NCI-H2196 treated with DMSO at 0.1 percent for 48 hours (cell line): ENCODE data around the gene ART5.
A peak's percentile ranks its signal among the peaks of the same experiment; 100 is the strongest.
"Not testable (repeated sequence)": the region's sequence is repeated elsewhere in the genome, so short reads cannot be mapped to it uniquely, and the experiment has no call there.

ENCODE experiments used
- DNase-seq: peaks from one replicate; lab custom pipeline; 2025; ENCODE audit not compliant: unreplicated experiment; lab: John Stamatoyannopoulos, UW

ART5 gene

GRCh38 chr11:3659595-3660515, 18.1 kb upstream of the ART5 start:
- DNase-seq, result peak; percentile 35

GRCh38 chr11:3658252-3658651, 16.5 kb upstream of the ART5 start:
- DNase-seq, result no peak

- DNase-seq, result not testable (repeated sequence)
Measured at GRCh38 chr11:3657331-3657730, 15.5 kb upstream of the ART5 start.

GRCh38 chr11:3655547-3655946, 13.8 kb upstream of the ART5 start:
- DNase-seq, result no peak

GRCh38 chr11:3652514-3652913, 10.7 kb upstream of the ART5 start:
- not testable (repeated sequence) for DNase-seq

GRCh38 chr11:3649374-3649773, 7.6 kb upstream of the ART5 start:
- DNase-seq, result not testable (repeated sequence)

GRCh38 chr11:3648843-3649242, 7.1 kb upstream of the ART5 start:
- not testable (repeated sequence) for DNase-seq

DNA sequence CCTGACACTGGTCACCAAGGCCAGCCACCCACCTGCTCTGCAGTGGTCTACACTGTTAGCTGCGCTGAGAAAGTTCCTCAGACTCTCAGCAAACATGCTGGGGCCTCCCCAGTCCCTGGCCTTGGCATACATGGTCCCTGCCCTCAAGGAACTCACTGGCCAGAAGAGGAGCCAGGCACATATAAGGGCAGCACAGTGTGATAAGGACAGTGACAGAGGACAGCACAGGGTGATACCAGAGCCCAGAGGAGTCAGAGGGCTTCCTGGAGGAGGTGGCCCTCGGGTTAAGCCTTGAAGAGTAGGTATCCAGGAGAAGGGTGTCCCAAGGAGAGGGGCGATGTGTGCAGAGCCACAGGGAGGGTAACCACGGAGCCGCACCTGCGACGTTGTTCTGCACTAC, 3.8 kb upstream of the ART5 start:
- no peak for DNase-seq

DNA sequence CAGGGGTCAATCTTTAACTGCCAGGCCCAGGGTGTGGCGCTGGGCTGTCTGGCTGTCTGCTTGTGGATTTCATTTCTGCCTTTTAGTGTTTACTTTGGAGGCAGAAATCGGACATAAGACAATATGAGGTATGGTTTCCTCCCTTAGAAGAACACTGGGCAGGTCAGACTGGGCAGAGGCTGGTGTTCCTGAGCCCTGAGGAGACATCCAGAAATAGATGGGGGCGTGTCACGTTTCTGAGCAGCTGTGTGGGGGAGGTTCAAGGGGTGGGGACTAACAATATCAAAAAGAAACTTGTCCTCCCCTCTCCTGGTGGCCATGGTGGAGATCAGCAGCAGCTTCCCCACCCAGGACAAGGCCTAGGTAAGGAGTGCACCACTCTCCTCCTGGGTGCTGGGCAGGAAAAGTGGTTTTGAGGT, 3.0 kb upstream of the ART5 start, which contains the start of gene ART1:
Gene ART1, plus strand, starts transcription at position 312 of the 419 bp plus-strand sequence. CDS start 14,086 bp downstream, outside the sequence.
- no peak for DNase-seq

- not testable (repeated sequence) for DNase-seq
Measured at GRCh38 chr11:3643102-3643546, 1.3 kb upstream of the ART5 start.

DNA sequence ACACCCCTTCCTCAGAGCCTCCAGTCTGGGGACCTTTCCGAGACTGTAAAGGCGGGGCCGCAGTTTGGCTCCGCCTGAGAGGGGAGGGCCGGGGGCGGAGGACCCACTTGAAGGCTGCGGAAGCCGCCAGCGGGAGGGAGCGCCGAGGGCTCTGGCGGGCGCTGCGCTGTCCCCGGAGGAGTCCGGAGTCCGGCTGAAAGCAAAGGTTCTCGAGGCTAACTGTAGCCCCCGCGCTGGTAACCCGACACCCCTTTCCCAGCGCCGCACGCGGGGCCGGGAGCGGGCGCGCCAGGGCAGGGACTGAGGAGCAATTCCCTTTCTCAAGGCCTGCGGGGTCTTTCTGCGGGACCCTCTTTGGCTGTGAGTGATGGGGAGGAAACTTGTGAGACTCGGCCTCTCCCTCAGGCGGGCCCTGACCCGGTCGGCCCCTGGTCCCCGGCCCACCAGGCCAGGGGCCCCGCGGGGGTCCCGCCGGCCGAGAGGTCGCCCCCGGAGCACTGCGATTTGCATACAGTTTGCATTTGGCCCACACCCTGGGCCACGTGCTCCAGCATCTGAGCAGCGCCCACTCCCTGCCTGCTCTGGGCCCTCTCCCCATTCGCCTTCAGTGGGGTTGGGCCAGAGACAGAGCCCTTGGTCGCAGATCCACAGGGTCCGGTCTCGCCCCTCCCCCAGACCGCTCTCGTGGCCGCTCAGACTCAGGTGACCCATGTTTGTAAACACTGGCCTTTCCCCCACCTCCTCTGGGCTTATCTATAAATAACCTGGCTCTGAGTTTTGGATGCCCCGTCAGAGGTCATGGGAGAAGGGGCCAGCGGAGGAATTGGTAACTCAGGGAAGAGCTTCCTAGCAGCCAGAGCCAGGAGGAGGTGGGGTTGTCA, 519 bp upstream of the ART5 start:
- peak; percentile 62 for DNase-seq

- DNase-seq, result no peak
Measured at GRCh38 chr11:3641191-3641590, 601 bp downstream of the ART5 start.

- no peak for DNase-seq
Measured at GRCh38 chr11:3639841-3640240, 2.0 kb downstream of the ART5 start.

GRCh38 chr11:3638513-3638912, 3.3 kb downstream of the ART5 start:
- DNase-seq, result no peak

GRCh38 chr11:3637201-3637600, 4.6 kb downstream of the ART5 start:
- DNase-seq, result no peak

GRCh38 chr11:3635641-3636375, 6.0 kb downstream of the ART5 start:
- no peak for DNase-seq

DNA sequence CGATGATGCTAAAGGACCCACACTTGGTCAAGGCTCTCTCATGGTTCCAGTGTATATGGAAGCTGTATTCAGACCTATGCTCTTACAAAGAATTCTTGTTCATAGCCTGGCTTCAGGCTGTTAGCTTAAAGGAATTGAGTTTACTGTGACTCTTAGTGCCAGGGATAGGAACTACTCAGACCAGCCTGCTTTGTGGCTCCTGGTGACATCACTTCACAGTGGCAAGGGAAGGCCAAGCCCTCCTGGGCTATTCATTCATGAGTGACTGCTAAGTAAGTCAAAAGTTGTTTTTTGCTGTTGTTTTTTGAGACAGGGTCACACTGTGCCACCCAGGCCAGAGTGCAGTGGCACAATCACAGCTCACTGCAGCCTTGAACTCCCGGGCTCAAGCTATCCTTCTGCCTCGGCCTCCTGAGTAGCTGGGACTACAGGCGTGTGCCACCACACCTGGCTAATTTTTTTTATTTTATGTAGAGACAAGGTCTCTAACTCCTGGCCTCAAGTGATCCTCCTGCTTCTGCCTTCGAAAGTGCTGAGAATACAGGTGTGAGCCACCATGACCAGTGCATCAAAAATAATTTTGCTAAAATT, 9.6 kb downstream of the ART5 start:
- DNase-seq, result no peak

DNA sequence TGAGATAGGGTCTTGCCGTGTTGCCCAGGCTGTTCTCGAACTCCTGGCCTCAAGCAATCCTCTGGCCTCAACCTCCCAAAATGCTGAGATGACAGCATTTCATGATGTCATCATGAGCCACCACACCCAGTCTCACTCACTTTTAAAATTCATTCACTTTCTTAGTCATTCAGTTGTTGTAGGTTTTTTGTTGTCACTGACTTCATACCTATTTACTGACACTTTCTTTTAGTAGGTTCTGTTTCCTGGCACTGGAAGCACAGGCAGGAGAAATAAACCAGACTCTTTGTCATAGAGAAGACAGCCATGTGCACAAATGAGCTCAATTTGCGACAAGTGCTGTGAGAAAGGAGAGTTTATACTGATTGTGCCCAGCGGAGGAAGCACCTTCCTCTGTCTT, 10.5 kb downstream of the ART5 start:
- no peak for DNase-seq

DNA sequence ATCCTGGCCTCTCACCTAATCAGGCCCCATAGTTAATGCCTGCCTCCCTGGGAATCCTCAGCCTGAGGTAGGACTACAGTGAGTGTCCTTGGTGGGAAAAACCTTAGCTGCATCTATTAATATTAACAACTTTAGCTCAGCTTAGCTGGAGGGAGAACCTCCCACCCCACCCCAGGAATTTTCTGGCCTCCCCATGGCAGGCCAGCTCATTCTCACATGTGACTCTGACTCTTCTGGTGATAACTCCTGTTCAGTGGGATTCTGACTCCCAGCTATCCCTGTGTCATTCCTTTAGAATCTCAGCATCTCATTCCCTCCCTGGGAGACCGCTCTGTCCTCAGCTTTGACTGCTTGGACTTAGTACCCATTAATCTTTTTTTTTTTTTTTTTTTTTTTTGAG, 14.5 kb downstream of the ART5 start:
- no peak for DNase-seq

DNA sequence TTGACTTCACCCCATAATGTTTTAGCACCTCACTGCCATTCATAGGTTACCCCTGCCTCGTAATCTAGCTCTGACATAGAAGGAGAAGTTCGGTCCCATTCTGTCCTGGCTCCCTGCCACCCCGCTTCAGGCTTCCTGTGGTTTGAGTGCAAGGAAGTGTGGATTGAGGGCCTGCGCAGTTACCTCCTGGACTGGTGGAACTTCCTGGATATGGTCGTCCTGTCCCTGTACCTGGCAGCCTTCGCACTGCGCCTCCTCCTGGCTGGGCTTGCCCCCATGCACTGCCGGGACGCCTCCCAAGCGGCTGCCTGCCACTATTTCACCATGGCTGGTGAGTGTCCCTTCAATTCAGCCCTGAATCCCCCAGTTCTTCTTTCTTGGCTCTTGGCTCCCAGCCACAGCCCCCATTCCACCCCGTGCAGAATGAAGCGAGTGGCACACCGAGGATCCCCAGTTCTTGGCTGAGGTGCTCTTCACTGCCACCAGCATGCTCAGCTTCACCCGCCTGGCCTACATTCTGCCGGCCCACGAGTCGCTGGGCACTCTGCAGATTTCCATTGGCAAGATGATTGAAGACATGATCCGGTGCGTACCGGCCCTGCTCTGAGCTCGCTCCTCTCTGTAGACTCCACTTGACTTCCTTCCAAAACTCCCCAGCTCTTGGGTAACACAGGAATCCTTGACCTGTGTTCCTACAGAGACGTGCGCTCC, 15.4 kb downstream of the ART5 start:
- DNase-seq, result no peak
